Trophoblast cell (in vitro differentiated cells and primary cell): ENCODE measurements around the gene MYO5B.
A peak's percentile ranks its signal among the peaks of the same experiment; 100 is the strongest.

Source experiments
- DNase-seq, 2 donors: peaks; one replicate each; pipeline ENCODE4 v3.0.0-alpha.2; 2016
- H2AFZ ChIP-seq: 2 replicates; pipeline ENCODE4 v1.6.1; 2013; ENCODE audit warnings: low read length, moderate library complexity, mild to moderate bottlenecking; ENCODE audit not compliant: insufficient read depth, poor library complexity
- H2AK5ac ChIP-seq: 2 replicates; pipeline ENCODE4 v1.6.1; 2013; ENCODE audit warnings: mild to moderate bottlenecking, low read length
- H2BK120ac ChIP-seq: 2 replicates; pipeline ENCODE4 v1.6.1; 2013; ENCODE audit warnings: low read length, mild to moderate bottlenecking, moderate library complexity; ENCODE audit not compliant: insufficient read depth, poor library complexity
- H2BK12ac ChIP-seq: 2 replicates; pipeline ENCODE4 v1.6.1; 2013; ENCODE audit warnings: mild to moderate bottlenecking, low read length, moderate library complexity
- H2BK5ac ChIP-seq: 2 replicates; pipeline ENCODE4 v1.6.1; 2013; ENCODE audit warnings: low read length, low read depth, moderate library complexity, mild to moderate bottlenecking; ENCODE audit not compliant: poor library complexity
- H3K14ac ChIP-seq: 2 replicates; pipeline ENCODE4 v1.6.1; 2013; ENCODE audit warnings: mild to moderate bottlenecking, low read length
- H3K18ac ChIP-seq: 2 replicates; pipeline ENCODE4 v1.6.1; 2013; ENCODE audit warnings: mild to moderate bottlenecking, low read length
- H3K23ac ChIP-seq: 2 replicates; pipeline ENCODE4 v1.6.1; 2013; ENCODE audit warnings: low read length
- H3K27ac ChIP-seq: 2 replicates; pipeline ENCODE4 v1.5.1; 2013; ENCODE audit warnings: low read depth, mild to moderate bottlenecking, inconsistent platforms, low read length, moderate library complexity
- H3K27me3 ChIP-seq: 2 replicates; pipeline ENCODE4 v1.6.1; 2013; ENCODE audit warnings: inconsistent platforms, mild to moderate bottlenecking, low read length, moderate library complexity; ENCODE audit not compliant: insufficient read depth
- H3K36me3 ChIP-seq, 2 experiments: 1 replicate in 1 of 2; 2 replicates in 1 of 2; pipeline ENCODE4 v1.6.1; 2013; ENCODE audit warnings: low read length in 2 of 2, mild to moderate bottlenecking in 2 of 2, moderate library complexity in 1 of 2; ENCODE audit not compliant: insufficient read depth in 2 of 2, control insufficient read depth in 1 of 2
- H3K4ac ChIP-seq: 2 replicates; pipeline ENCODE4 v1.6.1; 2013; ENCODE audit warnings: low read depth, mild to moderate bottlenecking, low read length, moderate library complexity
- H3K4me1 ChIP-seq, 2 experiments: 1 replicate in 1 of 2; 2 replicates in 1 of 2; pipeline ENCODE4 v1.6.1; 2013; ENCODE audit warnings: low read length in 2 of 2, mild to moderate bottlenecking in 2 of 2, moderate library complexity in 1 of 2; ENCODE audit not compliant: insufficient read depth in 2 of 2, control insufficient read depth in 1 of 2
- H3K4me2 ChIP-seq: 2 replicates; pipeline ENCODE4 v1.6.1; 2013; ENCODE audit warnings: inconsistent platforms, mild to moderate bottlenecking, low read length, moderate library complexity
- H3K4me3 ChIP-seq: 2 replicates; pipeline ENCODE4 v1.5.1; 2013; ENCODE audit warnings: mild to moderate bottlenecking, low read depth, low read length, inconsistent platforms
- H3K79me1 ChIP-seq: one replicate; pipeline ENCODE4 v1.6.1; 2013; ENCODE audit warnings: low read length
- H3K79me2 ChIP-seq: 2 replicates; pipeline ENCODE4 v1.6.1; 2013; ENCODE audit warnings: low read length, mild to moderate bottlenecking; ENCODE audit not compliant: control insufficient read depth, insufficient read depth, poor library complexity
- H3K9ac ChIP-seq: 2 replicates; pipeline ENCODE4 v1.6.1; 2013; ENCODE audit warnings: mild to moderate bottlenecking, low read length
- H3K9me3 ChIP-seq: 2 replicates; pipeline ENCODE4 v1.6.1; 2013; ENCODE audit warnings: low read depth, mild to moderate bottlenecking, control low read depth, inconsistent platforms, low read length; ENCODE audit not compliant: insufficient read depth
- H4K12ac ChIP-seq: 2 replicates; pipeline ENCODE4 v1.6.1; 2013; ENCODE audit warnings: low read depth, mild to moderate bottlenecking, low read length, moderate library complexity
- H4K8ac ChIP-seq: 2 replicates; pipeline ENCODE4 v1.6.1; 2013; ENCODE audit warnings: low read depth, mild to moderate bottlenecking, low read length, moderate library complexity
- H4K91ac ChIP-seq: one replicate; pipeline ENCODE4 v1.6.1; 2013; ENCODE audit warnings: low read depth, mild to moderate bottlenecking, low read length, moderate library complexity
- WGBS: extraction: QIAGEN DNeasy Blood & Tissue Kit; methylation state at CpG from one replicate; pipeline ENCODE4 v1.1.7; 2013; ENCODE audit warnings: missing lambda C conversion rate; ENCODE audit not compliant: insufficient read length, insufficient coverage; ENCODE audit errors: extremely low coverage; 5-methylcytosine and 5-hydroxymethylcytosine counted together

The MYO5B gene

GRCh38 chr18:49884959-49885358 lies 310.0 kb downstream of the MYO5B start:
- Histone ChIP-seq H3K79me1 (no peaks in the 10 kb centered on the region), H3K4ac (no peak overlapping the region), H3K4me3 (no peak overlapping the region), H3K79me2 (no peaks in the 10 kb centered on the region), H3K27ac (no peak overlapping the region), H3K36me3 (no peaks in the 10 kb centered on the region), H3K27me3 (no peaks in the 10 kb centered on the region), H3K18ac (no peak overlapping the region), H4K91ac (no peak overlapping the region), H2BK5ac (no peak overlapping the region), H2AK5ac (no peak overlapping the region), H3K14ac (no peak overlapping the region), H3K4me2 (no peak overlapping the region), H2BK12ac (no peak overlapping the region), H2AFZ (no peak overlapping the region), H3K23ac (no peak overlapping the region), H3K4me1 (no peaks in the 10 kb centered on the region), H2BK120ac (no peak overlapping the region), H3K9me3 (no peaks in the 10 kb centered on the region), H3K9ac (no peak overlapping the region), H4K12ac (no peak overlapping the region), H4K8ac (no peak overlapping the region)
- no peak for DNase-seq
- no CpG with 5 or more reads among the region's 2 CpGs for WGBS

GRCh38 chr18:49884465-49884864 lies 310.5 kb downstream of the MYO5B start:
- Histone ChIP-seq H2BK5ac (no peak overlapping the region), H2BK120ac (no peak overlapping the region), H3K79me1 (no peaks in the 10 kb centered on the region), H3K27me3 (no peaks in the 10 kb centered on the region), H3K27ac (no peak overlapping the region), H3K14ac (no peak overlapping the region), H4K91ac (no peak overlapping the region), H3K18ac (no peak overlapping the region), H3K23ac (no peak overlapping the region), H3K9ac (no peak overlapping the region), H3K4me1 (no peaks in the 10 kb centered on the region), H3K4me3 (no peak overlapping the region), H2AFZ (no peak overlapping the region), H2AK5ac (no peak overlapping the region), H4K12ac (no peak overlapping the region), H3K4ac (no peak overlapping the region), H3K9me3 (peaks cover 2% of the 10 kb centered on the region), H3K79me2 (no peaks in the 10 kb centered on the region), H2BK12ac (no peak overlapping the region), H3K4me2 (no peak overlapping the region), H4K8ac (no peak overlapping the region), H3K36me3 (no peaks in the 10 kb centered on the region)
- WGBS: no CpG with 5 or more reads among the region's 4 CpGs
- DNase-seq: no peak

- no peak overlapping the region for H2BK5ac ChIP-seq
- no peak overlapping the region for H3K14ac ChIP-seq
- no peaks in the 10 kb centered on the region for H3K27me3 ChIP-seq
- H3K79me1 ChIP-seq: no peaks in the 10 kb centered on the region
- no peaks in the 10 kb centered on the region for H3K79me2 ChIP-seq
- no CpG with 5 or more reads among the region's 3 CpGs for WGBS
- no peak overlapping the region for H3K4ac ChIP-seq
- H3K23ac ChIP-seq: no peak overlapping the region
- no peak overlapping the region for H2AK5ac ChIP-seq
- H4K91ac ChIP-seq: no peak overlapping the region
- H3K4me1 ChIP-seq: no peaks in the 10 kb centered on the region
- H4K12ac ChIP-seq: no peak overlapping the region
- H2BK120ac ChIP-seq: no peak overlapping the region
- peaks cover 2% of the 10 kb centered on the region for H3K9me3 ChIP-seq
- H2BK12ac ChIP-seq: no peak overlapping the region
- H3K9ac ChIP-seq: no peak overlapping the region
- no peak overlapping the region for H3K4me2 ChIP-seq
- H3K36me3 ChIP-seq: no peaks in the 10 kb centered on the region
- H3K27ac ChIP-seq: no peak overlapping the region
- DNase-seq: peak; percentile 18 to 81
- H3K18ac ChIP-seq: no peak overlapping the region
- no peak overlapping the region for H4K8ac ChIP-seq
- no peak overlapping the region for H2AFZ ChIP-seq
- no peak overlapping the region for H3K4me3 ChIP-seq
These were observed 314.3 kb downstream of the MYO5B start for GRCh38 chr18:49880661-49881060.

- no peak overlapping the region for H2AK5ac ChIP-seq
- no peaks in the 10 kb centered on the region for H3K79me2 ChIP-seq
- H3K18ac ChIP-seq: no peak overlapping the region
- H3K79me1 ChIP-seq: no peaks in the 10 kb centered on the region
- H3K27ac ChIP-seq: no peak overlapping the region
- no peak overlapping the region for H2BK120ac ChIP-seq
- H3K36me3 ChIP-seq: peaks cover 6% of the 10 kb centered on the region in 2 experiments
- peaks cover 2% of the 10 kb centered on the region for H3K9me3 ChIP-seq
- H2BK12ac ChIP-seq: no peak overlapping the region
- no peak overlapping the region for H3K4ac ChIP-seq
- H2BK5ac ChIP-seq: no peak overlapping the region
- no peak overlapping the region for H2AFZ ChIP-seq
- no peak for DNase-seq
- H3K4me2 ChIP-seq: no peak overlapping the region
- H4K8ac ChIP-seq: no peak overlapping the region
- no peak overlapping the region for H3K14ac ChIP-seq
- H3K4me3 ChIP-seq: no peak overlapping the region
- no peak overlapping the region for H4K12ac ChIP-seq
- H3K9ac ChIP-seq: no peak overlapping the region
- no CpG with 5 or more reads among the region's 3 CpGs for WGBS
- no peak overlapping the region for H4K91ac ChIP-seq
- no peaks in the 10 kb centered on the region for H3K27me3 ChIP-seq
- no peaks in the 10 kb centered on the region for H3K4me1 ChIP-seq
- H3K23ac ChIP-seq: no peak overlapping the region
These were observed 315.7 kb downstream of the MYO5B start for GRCh38 chr18:49879271-49879580.
